Endothelial cell of umbilical vein (primary cell): Measurements from ENCODE around the gene RAB3C. TPM values are rescaled to one million over a fixed set of nuclear protein-coding genes. Genes with fewer than 3 reads are reported as not detected.

Experiments used
- BruUV-seq: library from RNA; stranded (reverse); fragments of 400-500 nt; replicated peaks from 2 replicates; lab custom pipeline; 2021; lab: Mats Ljungman, UMichigan
- CTCF ChIA-PET: fragments of 300-600, 350-600 bp; sonication (Branson Sonifier 250); formaldehyde crosslinking; loops from one replicate; lab custom pipeline; 2021; ENCODE audit warnings: antibody characterized with exemption, inconsistent platforms; lab: Charles Lee
- POLR2A ChIA-PET: fragments of 300-600, 350-600 bp; sonication (Branson Sonifier 250); formaldehyde crosslinking; loops from one replicate; lab custom pipeline; 2021; ENCODE audit warnings: antibody characterized with exemption, inconsistent platforms; lab: Charles Lee
- DNase-seq: peaks from one replicate; pipeline ENCODE4 v3.0.0-alpha.2; 2011; ENCODE audit warnings: low read depth, low spot score
- FAIRE-seq: peaks from 2 replicates; lab custom pipeline; 2011; peaks lifted over from hg19 to GRCh38; lab: Jason Lieb, UNC
- H2AFZ ChIP-seq: 2 replicates; pipeline ENCODE4 v1.6.0; 2012; ENCODE audit warnings: low read depth, low read length, control low read depth, inconsistent platforms
- H3K27ac ChIP-seq: 2 replicates; pipeline ENCODE4 v1.5.1; 2011; ENCODE audit warnings: low read depth, mild to moderate bottlenecking, control low read depth, low read length, moderate library complexity; ENCODE audit not compliant: insufficient read depth
- H3K27me3 ChIP-seq, 2 experiments: 2 replicates each; pipeline versions ENCODE4 v1.6.0 to v1.6.1; 2011; ENCODE audit warnings: low read length in 2 of 2, mixed read lengths in 1 of 2; ENCODE audit not compliant: control insufficient read depth in 2 of 2, insufficient read depth in 2 of 2
- H3K36me3 ChIP-seq, 2 experiments: 2 replicates in 1 of 2; 3 replicates in 1 of 2; pipeline ENCODE4 v1.5.1; 2011; ENCODE audit warnings: low read length in 2 of 2, mild to moderate bottlenecking in 1 of 2, moderate library complexity in 1 of 2; ENCODE audit not compliant: control insufficient read depth in 2 of 2, insufficient read depth in 2 of 2; ENCODE audit errors: extremely low read depth in 1 of 2
- H3K4me1 ChIP-seq: 3 replicates; pipeline ENCODE4 v1.5.1; 2011; ENCODE audit warnings: mild to moderate bottlenecking, low read length; ENCODE audit not compliant: control insufficient read depth, insufficient read depth; ENCODE audit errors: extremely low read depth
- H3K4me2 ChIP-seq: 2 replicates; pipeline ENCODE4 v1.6.1; 2011; ENCODE audit warnings: low read length, control low read depth, mixed read lengths; ENCODE audit not compliant: insufficient read depth
- H3K4me3 ChIP-seq, 3 experiments: fragments of 200-600 bp in 1 of 3; sonication (generic), shearing (Covaris generic) in 1 of 3; replicated peaks in 1 of 3; 2 replicates each; pipeline ENCODE4 v1.5.1; 2011 to 2016; ENCODE audit warnings: control low read depth in 3 of 3, low read length in 3 of 3, mild to moderate bottlenecking in 2 of 3, inconsistent platforms in 1 of 3, low read depth in 1 of 3, moderate library complexity in 1 of 3; ENCODE audit not compliant: insufficient read depth in 1 of 3
- H3K79me2 ChIP-seq: 2 replicates; pipeline ENCODE4 v1.6.0; 2012; ENCODE audit warnings: low read length, inconsistent platforms; ENCODE audit not compliant: control insufficient read depth, insufficient read depth
- H3K9ac ChIP-seq: replicated peaks from 2 replicates; pipeline ENCODE3; 2011; ENCODE audit warnings: low read length, control low read depth; ENCODE audit not compliant: insufficient read depth; ENCODE audit errors: extremely low read depth
- H3K9me1 ChIP-seq: replicated peaks from 3 replicates; pipeline ENCODE4 v1.6.0; 2011; ENCODE audit warnings: mild to moderate bottlenecking, low read length; ENCODE audit not compliant: control insufficient read depth, insufficient read depth; ENCODE audit errors: extremely low read depth
- H3K9me3 ChIP-seq: replicated peaks from 2 replicates; pipeline ENCODE4 v1.5.1; 2012; ENCODE audit warnings: low read length, inconsistent platforms; ENCODE audit not compliant: control insufficient read depth, insufficient read depth
- H4K20me1 ChIP-seq: replicated peaks from 2 replicates; pipeline ENCODE3; 2011; ENCODE audit warnings: mild to moderate bottlenecking, low read length; ENCODE audit not compliant: control insufficient read depth, insufficient read depth; ENCODE audit errors: extremely low read depth
- EZH2 ChIP-seq: IDR thresholded peaks from 2 replicates; pipeline ENCODE4 v1.6.1; 2012; ENCODE audit warnings: borderline replicate concordance, low read depth, mild to moderate bottlenecking, moderate library complexity, low read length, inconsistent platforms; ENCODE audit not compliant: severe bottlenecking
- MAX ChIP-seq: IDR thresholded peaks from 2 replicates; pipeline ENCODE4 v1.6.1; 2011; ENCODE audit not compliant: insufficient read depth, insufficient read length
- MYC ChIP-seq: IDR thresholded peaks from one replicate; pipeline ENCODE4 v1.6.1; 2011; ENCODE audit warnings: mild to moderate bottlenecking, low read depth, low read length
- POLR2A ChIP-seq: IDR thresholded peaks from 2 replicates; pipeline ENCODE4 v1.6.1; 2012; ENCODE audit warnings: low read depth, mild to moderate bottlenecking, control low read depth, low read length
- POLR2AphosphoS5 ChIP-seq: IDR thresholded peaks from 2 replicates; pipeline ENCODE4 v1.6.1; 2012; ENCODE audit warnings: low read depth, mild to moderate bottlenecking, control low read depth, low read length, moderate library complexity; ENCODE audit not compliant: insufficient read depth
- dilution Hi-C: fragments of 300-500 bp; cut with MboI; formaldehyde crosslinking; loops from one replicate; pipeline ENCODE4 v1.15.0; 2019; ENCODE audit warnings: low sequenced_read_pairs; ENCODE audit not compliant: extremely low pct_ligation_motif_present
- intact Hi-C: fragments of 100-400 bp; cut with micrococcal nuclease; formaldehyde crosslinking; loops from one replicate; pipeline ENCODE4 v1.10.0; 2022
- polyA plus RNA-seq, 4 experiments: library from polyadenylated mRNA; depleted of rRNA in 3 of 4; stranded (reverse) in 3 of 4; unstranded in 1 of 4; fragments of >200 nt; gene quantifications; 2 replicates each; pipeline versions ENCODE4 v1.2.1 to v1.2.3, GENCODE V29; 2011 to 2012; ENCODE audit warnings: missing spikeins in 1 of 4
- total RNA-seq: library from RNA; stranded (reverse); gene quantifications from 2 replicates; pipeline ENCODE4 v1.2.3, GENCODE V29; 2021
- TF ChIP-seq, protein P1 (sequence below), 2 donors: IDR thresholded peaks; 1 replicate in 1 of 2; 2 replicates in 1 of 2; pipeline ENCODE4 v1.5.1; 2011; ENCODE audit warnings: low read length in 2 of 2, mild to moderate bottlenecking in 2 of 2, moderate library complexity in 2 of 2, control low read depth in 1 of 2, inconsistent platforms in 1 of 2, low read depth in 1 of 2; ENCODE audit not compliant: insufficient read depth in 1 of 2; ENCODE audit errors: extremely low read depth in 1 of 2

The RAB3C gene
- total and polyA plus RNA-seq, 2 donors (not counting 3 experiments of a cell fraction or from before 2014, with no cell fraction given): 0.04 to 0.66 TPM

GRCh38 chr5:58738336-58738735 lies 155.5 kb downstream of the RAB3C start:
- CTCF ChIA-PET: interaction anchor here (1.2 kb wide), 2 partner anchors 8 to 40 kb away, joined by 3 to 4 read pairs; no protein-coding TSS in a partner anchor
- intact Hi-C loops: no loop called here
- POLR2A ChIA-PET: no interaction called here

DNA sequence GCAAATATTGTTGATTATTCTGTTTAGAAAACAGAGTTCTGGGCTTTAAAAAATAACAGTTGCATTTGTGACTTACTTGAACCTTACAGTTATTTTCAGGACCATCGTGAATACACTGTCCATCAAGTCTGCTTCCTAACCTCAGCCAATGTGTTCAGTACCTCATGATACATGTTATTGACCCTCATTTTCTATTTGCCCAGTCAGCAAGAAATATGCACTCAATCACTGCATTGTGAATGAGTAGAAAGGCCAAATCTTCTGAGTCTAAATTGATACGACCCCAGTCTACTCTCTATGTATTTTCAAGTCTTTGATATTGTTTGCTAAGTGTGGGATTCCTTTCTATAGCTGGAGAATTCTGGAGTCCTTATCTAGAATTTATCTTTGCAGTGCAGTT lies 156.2 kb downstream of the RAB3C start:
- CTCF ChIA-PET: no interaction called here
- H3K9me3 ChIP-seq: no peaks in the 10 kb centered on the region
- no TSS peak for BruUV-seq
- no peaks in the 10 kb centered on the region for H3K79me2 ChIP-seq
- POLR2A ChIA-PET: no interaction called here
- no peak overlapping the region for H3K4me2 ChIP-seq
- H3K36me3 ChIP-seq: no peaks in the 10 kb centered on the region
- no peak overlapping the region for H3K9ac ChIP-seq
- H2AFZ ChIP-seq: no peak overlapping the region
- no peak for FAIRE-seq
- intact Hi-C loops (no loop called here), dilution Hi-C loops (no loop called here)
- no peaks in the 10 kb centered on the region for H4K20me1 ChIP-seq
- no peak for TF ChIP-seq EZH2
- no peak for TF ChIP-seq MYC
- TF ChIP-seq, protein P1, sequence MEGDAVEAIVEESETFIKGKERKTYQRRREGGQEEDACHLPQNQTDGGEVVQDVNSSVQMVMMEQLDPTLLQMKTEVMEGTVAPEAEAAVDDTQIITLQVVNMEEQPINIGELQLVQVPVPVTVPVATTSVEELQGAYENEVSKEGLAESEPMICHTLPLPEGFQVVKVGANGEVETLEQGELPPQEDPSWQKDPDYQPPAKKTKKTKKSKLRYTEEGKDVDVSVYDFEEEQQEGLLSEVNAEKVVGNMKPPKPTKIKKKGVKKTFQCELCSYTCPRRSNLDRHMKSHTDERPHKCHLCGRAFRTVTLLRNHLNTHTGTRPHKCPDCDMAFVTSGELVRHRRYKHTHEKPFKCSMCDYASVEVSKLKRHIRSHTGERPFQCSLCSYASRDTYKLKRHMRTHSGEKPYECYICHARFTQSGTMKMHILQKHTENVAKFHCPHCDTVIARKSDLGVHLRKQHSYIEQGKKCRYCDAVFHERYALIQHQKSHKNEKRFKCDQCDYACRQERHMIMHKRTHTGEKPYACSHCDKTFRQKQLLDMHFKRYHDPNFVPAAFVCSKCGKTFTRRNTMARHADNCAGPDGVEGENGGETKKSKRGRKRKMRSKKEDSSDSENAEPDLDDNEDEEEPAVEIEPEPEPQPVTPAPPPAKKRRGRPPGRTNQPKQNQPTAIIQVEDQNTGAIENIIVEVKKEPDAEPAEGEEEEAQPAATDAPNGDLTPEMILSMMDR (IDR thresholded peaks at IDR 0.05; ENCODE audit: extremely low read depth in 1 of 2, insufficient read depth in 1 of 2, low read depth in 1 of 2, low read length in 2 of 2): no peak
- TF ChIP-seq POLR2A: no peak
- H3K27ac ChIP-seq: no peak overlapping the region
- H3K4me3 ChIP-seq: no peak overlapping the region
- DNase-seq: no peak
- no peaks in the 10 kb centered on the region for H3K4me1 ChIP-seq
- no peaks in the 10 kb centered on the region for H3K9me1 ChIP-seq
- no peaks in the 10 kb centered on the region for H3K27me3 ChIP-seq

More at GRCh38 chr5:58738336-58738735, 155.5 kb downstream of the RAB3C start:
- Histone ChIP-seq H3K27ac (no peak overlapping the region), H3K9ac (no peak overlapping the region), H3K9me1 (no peaks in the 10 kb centered on the region), H3K4me3 (no peak overlapping the region), H3K9me3 (no peaks in the 10 kb centered on the region), H3K79me2 (no peaks in the 10 kb centered on the region), H2AFZ (no peak overlapping the region), H4K20me1 (no peaks in the 10 kb centered on the region), H3K4me2 (no peak overlapping the region), H3K4me1 (no peaks in the 10 kb centered on the region), H3K27me3 (no peaks in the 10 kb centered on the region), H3K36me3 (no peaks in the 10 kb centered on the region)
- BruUV-seq: no TSS peak
- FAIRE-seq (no peak), DNase-seq (no peak)
- dilution Hi-C loops: no loop called here
- no peak for TF ChIP-seq POLR2A
- no peak for TF ChIP-seq MAX
- no peak for TF ChIP-seq POLR2AphosphoS5
